Measurements from ENCODE around the gene AGAP1.

Gene AGAP1

GRCh38 chr2:235661167-235661937 is 167.5 kb downstream of the AGAP1 start:
- H3K27ac ChIP-seq, result no peak overlapping the region
- no peak for TF ChIP-seq CTCF (conservative IDR thresholded peaks at IDR 0.05)

- no peak overlapping the region for H3K27ac ChIP-seq
- no peak for TF ChIP-seq CTCF (conservative IDR thresholded peaks at IDR 0.05)
These were observed 168.1 kb downstream of the AGAP1 start for GRCh38 chr2:235661952-235662351.

GRCh38 chr2:235663875-235664274 is 170.0 kb downstream of the AGAP1 start:
- TF ChIP-seq CTCF (conservative IDR thresholded peaks at IDR 0.05), result no peak
- H3K27ac ChIP-seq, result peak overlapping the region; percentile 93

- TF ChIP-seq CTCF (conservative IDR thresholded peaks at IDR 0.05), result no peak
- peak overlapping the region; percentile 93 for H3K27ac ChIP-seq
These were observed 171.9 kb downstream of the AGAP1 start for GRCh38 chr2:235665661-235666212.

- H3K27ac ChIP-seq, result peak overlapping the region; percentile 93
These were observed 172.5 kb downstream of the AGAP1 start for GRCh38 chr2:235666213-235666781.

GRCh38 chr2:235668782-235669181 is 174.9 kb downstream of the AGAP1 start:
- TF ChIP-seq CTCF (conservative IDR thresholded peaks at IDR 0.05), result no peak
- no peak overlapping the region; the same call in 1 of the 2 replicates for H3K27ac ChIP-seq

More at GRCh38 chr2:235666213-235666781, 172.5 kb downstream of the AGAP1 start:
- TF ChIP-seq CTCF (conservative IDR thresholded peaks at IDR 0.05), result no peak

- H3K27ac ChIP-seq, result peak overlapping the region; percentile 73
- no peak for TF ChIP-seq CTCF (conservative IDR thresholded peaks at IDR 0.05)
These were observed 175.5 kb downstream of the AGAP1 start for GRCh38 chr2:235669269-235669831.

Data from VCaP (cell line).